Uterine smooth muscle cell (primary cell): Measurements from ENCODE around the gene FEM1C. TPM values are rescaled to one million over a fixed set of nuclear protein-coding genes. Genes with fewer than 3 reads are reported as not detected.

Experiments used
- total RNA-seq: library from RNA; depleted of rRNA; stranded (reverse); fragments of >200 nt; gene quantifications from 2 replicates; pipeline ENCODE4 v1.2.3, GENCODE V29; 2014

Gene FEM1C
- total RNA-seq: 25.7 and 27.9 TPM in 2 replicates

DNA sequence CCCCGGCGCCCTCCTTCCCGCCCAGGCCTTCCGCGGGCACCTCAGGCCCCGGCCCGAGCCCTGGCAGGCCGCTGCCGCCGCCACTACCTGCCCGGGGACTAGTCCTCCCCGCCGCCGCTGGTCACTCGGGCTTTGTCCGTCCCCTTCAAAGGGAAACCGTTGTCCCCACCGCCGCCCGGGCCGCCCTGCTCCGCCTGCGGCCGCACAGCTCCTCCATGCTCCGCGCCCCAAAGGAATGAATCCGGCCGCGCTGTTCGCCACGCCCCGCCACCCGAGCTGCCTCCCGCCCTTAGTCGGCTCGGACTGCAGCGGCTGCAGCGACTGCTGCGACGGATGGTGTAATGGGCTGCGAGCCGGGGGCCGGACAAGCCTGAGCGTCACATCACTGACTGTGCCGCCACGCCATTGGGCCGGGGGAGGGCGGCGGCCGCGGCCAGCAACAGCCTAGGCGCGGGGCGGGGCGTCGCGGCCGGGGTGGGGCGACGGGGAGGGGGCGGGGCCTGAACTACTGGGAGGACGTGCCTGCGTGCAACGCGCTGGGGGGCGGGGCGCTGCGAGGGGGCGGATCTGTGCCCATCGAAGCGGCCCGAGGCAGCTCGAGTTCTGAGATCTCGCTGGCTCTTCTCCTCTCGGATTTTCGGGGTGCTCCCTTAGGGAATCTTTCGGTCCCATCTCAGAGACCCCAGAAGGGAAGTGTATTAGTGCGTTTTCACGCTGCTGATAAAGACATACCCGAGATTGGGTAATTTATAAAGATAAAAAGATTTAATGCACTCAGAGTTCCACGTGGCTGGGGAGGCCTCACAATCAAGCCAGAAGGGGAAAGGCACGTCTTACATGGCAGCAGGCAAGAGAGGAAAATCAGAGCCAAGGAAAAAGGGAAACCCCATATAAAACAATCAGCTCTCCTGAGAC lies at the start of gene FEM1C:
Gene FEM1C (minus strand): TSS at position 340 of the 915 bp plus-strand sequence. CDS start 1,282 bp downstream, outside the sequence.

Other genes with a start within 250 kb of the FEM1C start
- 10.1 and 13.2 TPM in 2 replicates for gene CCDC112, start 248.1 kb downstream of the FEM1C start, total RNA-seq
- 4.1 and 7.6 TPM in 2 replicates for gene TICAM2, start 57.7 kb upstream of the FEM1C start, total RNA-seq
- 164 and 207 TPM in 2 replicates for gene TMED7, start 81.3 kb upstream of the FEM1C start, total RNA-seq